HCT116 (cell line): Measurements from ENCODE around the gene TIAM1. TPM values are rescaled to one million over a fixed set of nuclear protein-coding genes. Genes with fewer than 3 reads are reported as not detected.

Experiments
- ATAC-seq: fragments of 200-7000 bp; cut with Tn5 transposase; 2 replicates; pipeline ENCODE4 v1.9.1; 2020; ENCODE audit warnings: mild to moderate bottlenecking, moderate library complexity
- BruUV-seq: library from RNA; stranded (reverse); fragments of 400-500 nt; replicated peaks from 2 replicates; lab custom pipeline; 2021; lab: Mats Ljungman, UMichigan
- CTCF ChIA-PET: fragments of 300-600 bp; sonication (Branson Sonifier 250); formaldehyde crosslinking; loops from one replicate; lab custom pipeline; 2021; ENCODE audit warnings: antibody characterized with exemption; lab: Charles Lee
- POLR2A ChIA-PET: fragments of 300-600, 350-600 bp; sonication (Branson Sonifier 250); formaldehyde crosslinking; loops from one replicate; lab custom pipeline; 2021; ENCODE audit warnings: antibody characterized with exemption; lab: Charles Lee
- RAD21 ChIA-PET, 2 experiments: fragments of 300-600 bp; sonication (Branson Sonifier 250); formaldehyde crosslinking; loops; one replicate each; lab custom pipeline; 2023; ENCODE audit warnings: low total read pairs in 2 of 2; ENCODE audit not compliant: uncharacterized antibody in 2 of 2, unreplicated experiment in 2 of 2, low non-redundant PET in 1 of 2; lab: Charles Lee
- DNase-seq: peaks from one replicate; pipeline ENCODE4 v3.0.0-alpha.2; 2010; ENCODE audit warnings: low read depth, low spot score
- H2AFZ ChIP-seq: fragments of 200-600 bp; shearing (Covaris generic), sonication (generic); 2 replicates; pipeline ENCODE4 v1.6.1; 2017; ENCODE audit warnings: low read depth, mixed run types, mixed read lengths, antibody characterized with exemption, low read length; ENCODE audit not compliant: poor library complexity, severe bottlenecking
- H3K27ac ChIP-seq: 2 replicates; pipeline ENCODE4 v1.5.1; 2012; ENCODE audit warnings: low read depth, low read length
- H3K27me3 ChIP-seq: fragments of 200-600 bp; sonication (generic); 2 replicates; pipeline ENCODE4 v1.6.1; 2016; ENCODE audit warnings: mixed run types, low read length, mixed read lengths; ENCODE audit not compliant: insufficient read depth
- H3K36me3 ChIP-seq, 2 experiments: fragments of 200-500 bp in 1 of 2; fragments of 200-600 bp in 1 of 2; sonication (Bioruptor generic) in 1 of 2; sonication (generic) in 1 of 2; 2 replicates each; pipeline versions ENCODE4 v1.5.1 to v1.6.1; 2014 to 2016; ENCODE audit warnings: low read length in 2 of 2, inconsistent platforms in 1 of 2, mixed read lengths in 1 of 2, mixed run types in 1 of 2; ENCODE audit not compliant: insufficient read depth in 2 of 2, control insufficient read depth in 1 of 2
- H3K4me1 ChIP-seq, 2 experiments: fragments of 200-600 bp in 1 of 2; sonication (generic) in 1 of 2; 2 replicates each; pipeline versions ENCODE4 v1.5.1 to v1.6.1; 2012 to 2017; ENCODE audit warnings: low read length in 2 of 2, inconsistent platforms in 1 of 2, mild to moderate bottlenecking in 1 of 2, mixed read lengths in 1 of 2, mixed run types in 1 of 2, moderate library complexity in 1 of 2; ENCODE audit not compliant: insufficient read depth in 2 of 2, control insufficient read depth in 1 of 2
- H3K4me2 ChIP-seq: fragments of 200-600 bp; sonication (generic); 2 replicates; pipeline ENCODE4 v1.6.1; 2017; ENCODE audit warnings: mixed run types, low read length, mixed read lengths
- H3K4me3 ChIP-seq, 2 experiments: fragments of 200-600 bp in 1 of 2; sonication (generic) in 1 of 2; replicated peaks in 1 of 2; 2 replicates each; pipeline ENCODE4 v1.5.1; 2011 to 2016; ENCODE audit warnings: low read length in 2 of 2, control low read depth in 1 of 2, low read depth in 1 of 2, mild to moderate bottlenecking in 1 of 2, mixed read lengths in 1 of 2, mixed run types in 1 of 2
- H3K79me2 ChIP-seq: fragments of 200-600 bp; sonication (generic); 2 replicates; pipeline ENCODE4 v1.6.1; 2017; ENCODE audit warnings: mild to moderate bottlenecking, mixed run types, low read length, moderate library complexity, mixed read lengths; ENCODE audit not compliant: insufficient read depth
- H3K9ac ChIP-seq: fragments of 200-600 bp; sonication (generic); 2 replicates; pipeline ENCODE4 v1.6.1; 2016; ENCODE audit warnings: low read length, mixed read lengths
- H3K9me2 ChIP-seq: fragments of 200-600 bp; sonication (generic), shearing (Covaris generic); 2 replicates; pipeline ENCODE4 v1.6.1; 2017; ENCODE audit warnings: mixed run types, mild to moderate bottlenecking, moderate library complexity; ENCODE audit not compliant: insufficient read depth
- H3K9me3 ChIP-seq, 2 experiments: fragments of 200-500 bp in 1 of 2; fragments of 200-600 bp in 1 of 2; sonication (Bioruptor generic) in 1 of 2; sonication (generic) in 1 of 2; 2 replicates each; pipeline ENCODE4 v1.6.1; 2014 to 2017; ENCODE audit warnings: low read length in 2 of 2, mixed read lengths in 2 of 2, inconsistent platforms in 1 of 2, low read depth in 1 of 2, mild to moderate bottlenecking in 1 of 2, mixed run types in 1 of 2, moderate library complexity in 1 of 2; ENCODE audit not compliant: control insufficient read depth in 1 of 2, insufficient read depth in 1 of 2
- H4K20me1 ChIP-seq: fragments of 200-600 bp; sonication (generic), shearing (Covaris generic); 2 replicates; pipeline ENCODE4 v1.6.1; 2017; ENCODE audit warnings: mixed run types, mild to moderate bottlenecking, moderate library complexity; ENCODE audit not compliant: insufficient read depth
- ATF3 ChIP-seq: IDR thresholded peaks from 2 replicates; pipeline ENCODE4 v1.6.1; 2012
- EGR1 ChIP-seq: IDR thresholded peaks from 2 replicates; pipeline ENCODE4 v1.6.1; 2012; ENCODE audit warnings: low read depth
- ELF1 ChIP-seq: IDR thresholded peaks from 2 replicates; pipeline ENCODE4 v1.6.1; 2012; ENCODE audit warnings: low read depth, borderline replicate concordance
- EZH2 ChIP-seq: fragments of 200-600 bp; sonication (generic); IDR thresholded peaks from 2 replicates; pipeline ENCODE4 v1.6.1; 2017; ENCODE audit warnings: antibody characterized with exemption, mixed run types
- EZH2phosphoT487 ChIP-seq: fragments of 200-600 bp; IDR thresholded peaks from 2 replicates; pipeline ENCODE4 v1.6.1; 2018; ENCODE audit warnings: antibody characterized with exemption, borderline replicate concordance
- FOSL1 ChIP-seq: IDR thresholded peaks from 2 replicates; pipeline ENCODE4 v1.6.1; 2012; ENCODE audit warnings: low read depth
- JUND ChIP-seq: IDR thresholded peaks from 2 replicates; pipeline ENCODE4 v1.6.1; 2012
- MAX ChIP-seq: IDR thresholded peaks from 2 replicates; pipeline ENCODE4 v1.6.1; 2012
- POLR2A ChIP-seq: IDR thresholded peaks from 2 replicates; pipeline ENCODE4 v1.7.0; 2011; ENCODE audit warnings: borderline replicate concordance; ENCODE audit not compliant: insufficient read depth, insufficient read length; ENCODE audit errors: extremely low read depth
- POLR2AphosphoS5 ChIP-seq: IDR thresholded peaks from 2 replicates; pipeline ENCODE4 v1.6.1; 2011; ENCODE audit warnings: mild to moderate bottlenecking, low read depth, low read length, moderate library complexity
- RAD21 ChIP-seq: IDR thresholded peaks from 2 replicates; pipeline ENCODE4 v1.6.1; 2012; ENCODE audit warnings: low read depth, mild to moderate bottlenecking
- SIN3A ChIP-seq: IDR thresholded peaks from 2 replicates; pipeline ENCODE4 v1.6.1; 2012; ENCODE audit warnings: low read depth
- SP1 ChIP-seq: IDR thresholded peaks from 2 replicates; pipeline ENCODE4 v1.6.1; 2012; ENCODE audit warnings: low read depth
- TCF7L2 ChIP-seq: IDR thresholded peaks from 2 replicates; pipeline ENCODE4 v1.7.0; 2011; ENCODE audit warnings: borderline replicate concordance, inconsistent platforms; ENCODE audit not compliant: insufficient read depth, insufficient read length; ENCODE audit errors: extremely low read depth
- YY1 ChIP-seq: IDR thresholded peaks from 2 replicates; pipeline ENCODE4 v1.6.1; 2011; ENCODE audit warnings: low read length, low read depth, moderate library complexity, mild to moderate bottlenecking; ENCODE audit not compliant: insufficient replicate concordance; ENCODE audit errors: extremely low read depth
- ZBTB33 ChIP-seq: IDR thresholded peaks from 2 replicates; pipeline ENCODE4 v1.6.1; 2011; ENCODE audit warnings: mild to moderate bottlenecking, low read length, moderate library complexity; ENCODE audit not compliant: insufficient replicate concordance; ENCODE audit errors: extremely low read depth
- ZFX ChIP-seq: fragments of 450-650 bp; IDR thresholded peaks from 2 replicates; pipeline ENCODE4 v1.6.1; 2017
- ZNF274 ChIP-seq: fragments of 200-500 bp; sonication (Bioruptor generic); IDR thresholded peaks from 2 replicates; pipeline ENCODE4 v1.6.1; 2014; ENCODE audit warnings: mild to moderate bottlenecking, low read depth, low read length, inconsistent platforms
- intact Hi-C: fragments of 100-400 bp; cut with micrococcal nuclease; formaldehyde crosslinking; loops from 2 replicates; pipeline ENCODE4 v1.10.0; 2022
- total RNA-seq: library from RNA; stranded (reverse); gene quantifications from one replicate; pipeline ENCODE4 v1.2.1, GENCODE V29; 2021; ENCODE audit not compliant: unreplicated experiment

Gene TIAM1
- total RNA-seq, 1 experiment from 2014 or later, result 47.8 TPM

- intact Hi-C loops, result no loop called here
- H2AFZ ChIP-seq, result no peak overlapping the region
- ChIA-PET CTCF (no interaction called here), RAD21 (no interaction called here), POLR2A (no interaction called here)
- BruUV-seq, result no TSS peak
- H3K79me2 ChIP-seq, result no peaks in the 10 kb centered on the region
- H4K20me1 ChIP-seq, result no peaks in the 10 kb centered on the region
- H3K27ac ChIP-seq, result no peak overlapping the region
- H3K36me3 ChIP-seq, result no peaks in the 10 kb centered on the region
- no peaks in the 10 kb centered on the region for H3K4me1 ChIP-seq
- no peaks in the 10 kb centered on the region for H3K9me2 ChIP-seq
- no peak overlapping the region for H3K4me2 ChIP-seq
- TF ChIP-seq ELF1 (no peak), ATF3 (no peak), SIN3A (no peak), ZBTB33 (no peak), RAD21 (no peak), ZFX (no peak), FOSL1 (no peak), ZNF274 (no peak), EZH2 (no peak), SP1 (no peak), POLR2AphosphoS5 (no peak), EGR1 (no peak), TCF7L2 (no peak), EZH2phosphoT487 (no peak), JUND (no peak), MAX (no peak), POLR2A (no peak), YY1 (no peak)
- DNase-seq, result no peak
- no peaks in the 10 kb centered on the region for H3K27me3 ChIP-seq
- no peaks in the 10 kb centered on the region for H3K9me3 ChIP-seq
- no peak overlapping the region for H3K9ac ChIP-seq
- no peak overlapping the region for H3K4me3 ChIP-seq
- no peak for ATAC-seq
Observed at GRCh38 chr21:31158789-31159581, 185.1 kb downstream of the TIAM1 start.
